ENCODE data around the gene LRRC26.

GRCh38 chr9:137168904-137169856, 671 bp downstream of the LRRC26 start:
- TF ChIP-seq, protein P1, sequence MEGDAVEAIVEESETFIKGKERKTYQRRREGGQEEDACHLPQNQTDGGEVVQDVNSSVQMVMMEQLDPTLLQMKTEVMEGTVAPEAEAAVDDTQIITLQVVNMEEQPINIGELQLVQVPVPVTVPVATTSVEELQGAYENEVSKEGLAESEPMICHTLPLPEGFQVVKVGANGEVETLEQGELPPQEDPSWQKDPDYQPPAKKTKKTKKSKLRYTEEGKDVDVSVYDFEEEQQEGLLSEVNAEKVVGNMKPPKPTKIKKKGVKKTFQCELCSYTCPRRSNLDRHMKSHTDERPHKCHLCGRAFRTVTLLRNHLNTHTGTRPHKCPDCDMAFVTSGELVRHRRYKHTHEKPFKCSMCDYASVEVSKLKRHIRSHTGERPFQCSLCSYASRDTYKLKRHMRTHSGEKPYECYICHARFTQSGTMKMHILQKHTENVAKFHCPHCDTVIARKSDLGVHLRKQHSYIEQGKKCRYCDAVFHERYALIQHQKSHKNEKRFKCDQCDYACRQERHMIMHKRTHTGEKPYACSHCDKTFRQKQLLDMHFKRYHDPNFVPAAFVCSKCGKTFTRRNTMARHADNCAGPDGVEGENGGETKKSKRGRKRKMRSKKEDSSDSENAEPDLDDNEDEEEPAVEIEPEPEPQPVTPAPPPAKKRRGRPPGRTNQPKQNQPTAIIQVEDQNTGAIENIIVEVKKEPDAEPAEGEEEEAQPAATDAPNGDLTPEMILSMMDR (IDR thresholded peaks at IDR 0.05; ENCODE audit: low read depth, low read length, poor library complexity, severe bottlenecking), result no peak
- TF ChIP-seq EZH2phosphoT487 (IDR thresholded peaks at IDR 0.05; ENCODE audit: borderline replicate concordance, low read length), result peak; percentile 92

Data from DOHH2 (cell line).